AG10803 (cell line): ENCODE measurements around the gene NFIC.

ENCODE experiments used
- DNase-seq: peaks from one replicate; pipeline ENCODE4 v3.0.0; 2010; ENCODE audit warnings: low read depth
- H3K4me3 ChIP-seq: 2 replicates; pipeline ENCODE4 v1.5.1; 2011; ENCODE audit warnings: mild to moderate bottlenecking, low read length, control low read depth
- CTCF ChIP-seq: conservative IDR thresholded peaks from 2 replicates; pipeline ENCODE4 v1.5.1; 2011; ENCODE audit warnings: mild to moderate bottlenecking, low read length, control low read depth, inconsistent platforms

The NFIC gene

DNA sequence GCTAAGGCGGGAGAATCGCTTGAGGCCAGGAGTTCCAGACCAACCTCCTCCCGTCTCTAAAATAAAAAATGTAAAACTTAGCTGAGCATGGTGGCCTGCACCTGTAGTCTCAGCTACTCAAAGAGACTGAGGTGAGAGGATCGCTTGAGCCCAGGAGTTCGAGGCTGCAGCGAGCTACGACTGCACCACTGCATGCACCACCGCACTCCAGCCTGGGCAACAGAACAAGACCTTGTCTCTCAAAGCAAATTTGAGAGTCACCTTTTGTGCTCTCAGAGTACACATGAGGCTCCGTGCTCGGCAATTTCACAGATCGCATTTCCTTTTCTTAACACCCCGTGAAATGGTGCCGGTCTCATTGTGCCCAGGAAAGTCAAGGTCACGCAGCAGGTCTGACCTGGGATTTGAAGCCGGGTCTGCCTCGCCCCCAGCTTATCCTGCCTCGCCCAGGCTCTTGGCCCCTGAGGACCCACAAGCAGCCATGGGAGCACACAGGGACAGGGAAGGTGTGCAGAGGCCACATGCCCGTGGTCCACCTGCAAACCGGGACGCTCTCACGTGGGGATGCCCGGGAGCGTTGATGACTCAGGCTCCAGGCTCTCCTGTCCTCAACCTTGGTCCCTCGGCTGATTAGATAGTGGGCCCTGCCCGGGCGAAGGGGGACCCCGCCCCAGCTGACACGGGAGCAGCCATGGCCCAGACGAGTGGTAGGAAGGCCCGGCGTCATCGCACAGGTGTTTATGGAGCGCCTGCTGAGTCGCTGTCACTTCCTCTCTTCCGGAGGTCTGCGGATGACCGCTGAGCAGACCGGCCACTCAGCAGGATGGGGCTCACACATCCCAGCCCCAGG is 115.1 kb downstream of the NFIC start:
- no peak overlapping the region for H3K4me3 ChIP-seq
- TF ChIP-seq CTCF = no peak
- no peak for DNase-seq

DNA sequence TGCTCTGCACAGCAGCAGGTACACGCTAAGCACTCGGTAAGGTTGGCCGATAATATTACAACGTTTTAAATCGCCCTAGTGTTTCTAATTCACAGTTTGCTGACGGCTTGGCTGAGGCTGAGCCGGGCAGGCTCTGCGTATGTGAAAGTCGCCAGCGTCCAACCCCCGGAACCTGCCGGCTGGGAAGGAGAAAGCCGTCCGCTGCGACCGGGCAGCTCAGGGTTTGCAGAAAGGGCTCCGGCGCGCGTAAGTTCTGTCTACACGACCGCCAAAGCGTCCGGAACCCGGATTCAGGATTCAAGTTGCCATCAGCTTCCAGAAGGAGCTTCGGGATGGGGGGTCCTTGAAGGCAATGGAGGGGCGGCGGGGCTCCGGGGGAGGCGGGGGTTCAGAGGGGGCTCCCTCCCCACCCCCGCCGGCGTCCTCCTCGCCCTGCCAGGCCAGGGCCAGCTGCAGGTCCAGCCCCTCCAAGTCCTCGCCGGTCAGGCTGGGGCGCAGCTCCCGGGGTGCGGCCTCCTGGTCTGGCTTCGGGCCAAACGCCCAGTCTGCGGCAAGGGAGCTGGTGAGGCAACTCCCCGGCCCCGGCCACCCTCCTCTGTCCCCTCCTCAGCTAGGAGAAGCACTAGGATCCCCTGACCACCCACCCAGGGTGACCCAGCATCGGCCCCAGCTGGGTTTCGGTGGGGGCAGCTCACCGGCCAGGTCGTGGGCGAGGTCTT is 116.3 kb downstream of the NFIC start:
- H3K4me3 ChIP-seq = no peak overlapping the region
- TF ChIP-seq CTCF = no peak
- DNase-seq = no peak

DNA sequence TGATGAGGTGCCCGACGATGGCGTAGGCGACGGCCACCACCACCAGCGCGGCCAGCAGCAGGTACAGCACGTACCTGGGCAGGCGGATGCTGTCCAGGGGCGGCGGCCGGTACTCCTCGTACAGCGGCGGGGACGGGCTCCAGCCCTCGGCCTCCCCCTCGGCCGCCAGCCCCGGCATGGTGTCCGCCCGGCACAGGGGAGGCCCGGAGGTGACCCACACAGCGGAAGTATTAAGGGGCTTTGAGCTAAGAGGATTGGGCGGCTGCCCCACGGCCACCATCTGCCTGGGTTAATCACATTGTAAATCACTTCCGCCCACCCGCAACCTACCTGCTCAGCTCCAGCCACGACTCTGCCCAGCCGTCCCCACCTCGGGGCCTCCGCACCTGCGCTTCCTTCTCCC is 116.8 kb downstream of the NFIC start, which contains the start of gene SMIM44:
Gene SMIM44, minus strand, starts transcription at position 216 of the 403 bp plus-strand sequence. Its CDS starts 38 bp downstream, at position 178.
- DNase-seq = no peak
- H3K4me3 ChIP-seq = no peak within 1 kb of the TSS
- no peak for TF ChIP-seq CTCF

DNA sequence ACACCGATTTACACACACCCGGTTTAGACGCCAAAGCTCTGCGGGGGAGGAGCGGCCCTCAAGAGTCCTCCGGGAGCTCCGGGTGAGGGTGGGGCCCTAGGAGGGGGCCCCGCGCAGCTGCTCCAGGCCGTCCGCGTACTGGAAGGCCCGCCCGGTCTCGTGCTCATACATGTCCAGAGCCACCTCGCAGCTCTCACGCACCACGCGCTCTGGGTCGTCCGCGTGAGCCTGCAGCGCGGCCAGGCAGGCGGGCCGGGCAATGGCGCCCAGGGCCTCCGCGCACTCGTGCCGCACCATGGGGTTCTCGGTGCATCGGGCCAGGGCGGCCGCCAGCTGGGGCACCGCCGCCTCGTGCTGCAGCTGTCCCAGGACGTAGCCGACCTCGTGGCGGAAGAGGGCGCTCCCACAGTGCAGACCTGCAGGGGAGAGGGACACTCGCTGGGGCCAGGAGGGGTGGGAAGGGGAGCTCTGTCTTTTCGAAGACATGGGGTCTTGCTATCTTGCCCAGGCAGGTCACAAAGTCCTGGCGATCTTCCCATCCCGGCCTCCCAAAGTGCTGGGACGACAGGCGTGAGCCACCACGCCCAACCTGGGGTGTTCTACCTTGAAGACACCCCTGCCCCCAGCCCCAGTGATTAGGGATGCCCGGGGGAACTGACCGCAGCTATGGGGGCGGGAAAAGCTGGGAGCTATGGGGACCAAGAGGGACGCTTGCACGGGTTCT is 125.2 kb downstream of the NFIC start:
- H3K4me3 ChIP-seq = no peak overlapping the region
- no peak for TF ChIP-seq CTCF
- no peak for DNase-seq

DNA sequence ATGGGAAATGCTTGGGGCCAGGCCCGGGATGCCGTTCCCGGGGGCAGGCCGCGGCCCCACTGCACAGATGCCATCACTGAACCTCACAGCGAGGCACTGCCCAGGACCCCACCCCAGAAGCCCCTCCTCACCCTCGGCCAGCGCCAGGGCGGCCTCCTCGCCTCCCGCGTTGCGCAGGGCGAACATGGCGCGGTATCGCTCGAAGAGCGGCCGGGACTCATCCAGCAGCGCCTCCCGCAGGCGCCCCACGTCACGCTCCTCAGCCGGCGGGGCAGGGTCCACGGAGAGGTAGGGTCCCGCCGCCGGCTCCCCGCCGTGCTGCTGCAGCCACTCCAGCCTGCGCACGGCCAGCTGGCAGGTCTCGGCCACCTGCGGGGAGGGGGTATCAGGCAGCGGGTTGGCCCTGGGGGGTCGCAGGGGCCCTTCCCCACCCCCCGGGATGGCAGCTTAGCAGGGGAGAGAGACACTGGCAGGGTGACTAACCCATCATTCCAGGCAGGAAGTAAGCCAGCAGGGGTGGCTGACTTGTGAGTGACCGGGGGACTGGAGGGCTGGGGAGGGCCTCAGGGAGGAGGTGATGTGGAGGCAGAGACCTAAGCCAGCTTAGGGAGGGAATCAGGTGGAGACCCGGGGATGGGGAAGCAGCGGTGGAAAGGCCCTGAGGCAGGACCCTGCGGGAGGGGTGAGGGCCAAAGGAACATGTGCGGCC is 125.9 kb downstream of the NFIC start:
- no peak for DNase-seq
- TF ChIP-seq CTCF = no peak
- no peak overlapping the region for H3K4me3 ChIP-seq

- TF ChIP-seq CTCF = no peak
- DNase-seq = no peak
Observed at GRCh38 chr19:3492919-3493318, 126.5 kb downstream of the NFIC start.

More at GRCh38 chr19:3492919-3493318, 126.5 kb downstream of the NFIC start:
- no peak overlapping the region for H3K4me3 ChIP-seq
